ENCODE measurements around the gene MISP. TPM values are rescaled to one million over a fixed set of nuclear protein-coding genes. Genes with fewer than 3 reads are reported as not detected.
A peak's percentile ranks its signal among the peaks of the same experiment; 100 is the strongest.

MISP gene
- total RNA-seq, 4 donors from 2014 or later = 197 to 501 (median 402) TPM

DNA sequence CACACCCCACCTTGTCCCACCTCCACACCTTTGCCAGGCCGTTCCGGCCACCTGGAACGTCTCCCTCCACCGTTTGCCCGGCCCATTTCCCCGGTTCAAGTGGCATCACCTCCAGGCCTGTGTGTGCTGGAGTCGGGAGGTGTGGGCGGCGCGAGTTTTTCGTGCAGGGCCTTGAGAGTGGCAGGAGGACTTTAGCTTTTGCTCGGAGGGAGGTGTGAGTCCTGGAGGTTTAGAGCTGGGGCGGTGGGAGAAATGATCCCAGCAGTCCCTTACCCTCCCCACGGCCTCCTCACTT lies 46.5 kb upstream of the MISP start:
- 18% methylated on average over 14 of the region's 14 CpGs; no CpG with 5 or more reads in 1 of the 2 donors for whole genome bisulfite sequencing, 2 donors (ENCODE audit: low coverage in 1 of 2)
- no peak for DNase-seq
- Histone ChIP-seq H3K4me1 (peaks cover 0 to 16% (median 3%) of the 10 kb centered on the region in 4 donors), H3K9me3 (no peaks in the 10 kb centered on the region), H3K36me3 (no peaks in the 10 kb centered on the region), H3K27me3 (peaks cover 64% of the 10 kb centered on the region), H3K27ac (no peak overlapping the region), H3K4me3 (no peak overlapping the region)
- in situ Hi-C loops (cut with MboI; ENCODE audit: low pct_ligation_motif_present in 1 of 4, low pct_unique_long_range_greater_than_20kb in 1 of 4, low sequenced_read_pairs in 3 of 4) = no loop called here
- no peak for TF ChIP-seq EP300 (IDR thresholded peaks at IDR 0.05; ENCODE audit: low read depth)
- TF ChIP-seq, protein P1, sequence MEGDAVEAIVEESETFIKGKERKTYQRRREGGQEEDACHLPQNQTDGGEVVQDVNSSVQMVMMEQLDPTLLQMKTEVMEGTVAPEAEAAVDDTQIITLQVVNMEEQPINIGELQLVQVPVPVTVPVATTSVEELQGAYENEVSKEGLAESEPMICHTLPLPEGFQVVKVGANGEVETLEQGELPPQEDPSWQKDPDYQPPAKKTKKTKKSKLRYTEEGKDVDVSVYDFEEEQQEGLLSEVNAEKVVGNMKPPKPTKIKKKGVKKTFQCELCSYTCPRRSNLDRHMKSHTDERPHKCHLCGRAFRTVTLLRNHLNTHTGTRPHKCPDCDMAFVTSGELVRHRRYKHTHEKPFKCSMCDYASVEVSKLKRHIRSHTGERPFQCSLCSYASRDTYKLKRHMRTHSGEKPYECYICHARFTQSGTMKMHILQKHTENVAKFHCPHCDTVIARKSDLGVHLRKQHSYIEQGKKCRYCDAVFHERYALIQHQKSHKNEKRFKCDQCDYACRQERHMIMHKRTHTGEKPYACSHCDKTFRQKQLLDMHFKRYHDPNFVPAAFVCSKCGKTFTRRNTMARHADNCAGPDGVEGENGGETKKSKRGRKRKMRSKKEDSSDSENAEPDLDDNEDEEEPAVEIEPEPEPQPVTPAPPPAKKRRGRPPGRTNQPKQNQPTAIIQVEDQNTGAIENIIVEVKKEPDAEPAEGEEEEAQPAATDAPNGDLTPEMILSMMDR (IDR thresholded peaks at IDR 0.05) = no peak
- TF ChIP-seq POLR2A (IDR thresholded peaks at IDR 0.05) = no peak
- TF ChIP-seq POLR2AphosphoS5 (IDR thresholded peaks at IDR 0.05) = no peak
- intact Hi-C loops (cut with DNase I; ENCODE audit: low total_unique reads) = no loop called here

DNA sequence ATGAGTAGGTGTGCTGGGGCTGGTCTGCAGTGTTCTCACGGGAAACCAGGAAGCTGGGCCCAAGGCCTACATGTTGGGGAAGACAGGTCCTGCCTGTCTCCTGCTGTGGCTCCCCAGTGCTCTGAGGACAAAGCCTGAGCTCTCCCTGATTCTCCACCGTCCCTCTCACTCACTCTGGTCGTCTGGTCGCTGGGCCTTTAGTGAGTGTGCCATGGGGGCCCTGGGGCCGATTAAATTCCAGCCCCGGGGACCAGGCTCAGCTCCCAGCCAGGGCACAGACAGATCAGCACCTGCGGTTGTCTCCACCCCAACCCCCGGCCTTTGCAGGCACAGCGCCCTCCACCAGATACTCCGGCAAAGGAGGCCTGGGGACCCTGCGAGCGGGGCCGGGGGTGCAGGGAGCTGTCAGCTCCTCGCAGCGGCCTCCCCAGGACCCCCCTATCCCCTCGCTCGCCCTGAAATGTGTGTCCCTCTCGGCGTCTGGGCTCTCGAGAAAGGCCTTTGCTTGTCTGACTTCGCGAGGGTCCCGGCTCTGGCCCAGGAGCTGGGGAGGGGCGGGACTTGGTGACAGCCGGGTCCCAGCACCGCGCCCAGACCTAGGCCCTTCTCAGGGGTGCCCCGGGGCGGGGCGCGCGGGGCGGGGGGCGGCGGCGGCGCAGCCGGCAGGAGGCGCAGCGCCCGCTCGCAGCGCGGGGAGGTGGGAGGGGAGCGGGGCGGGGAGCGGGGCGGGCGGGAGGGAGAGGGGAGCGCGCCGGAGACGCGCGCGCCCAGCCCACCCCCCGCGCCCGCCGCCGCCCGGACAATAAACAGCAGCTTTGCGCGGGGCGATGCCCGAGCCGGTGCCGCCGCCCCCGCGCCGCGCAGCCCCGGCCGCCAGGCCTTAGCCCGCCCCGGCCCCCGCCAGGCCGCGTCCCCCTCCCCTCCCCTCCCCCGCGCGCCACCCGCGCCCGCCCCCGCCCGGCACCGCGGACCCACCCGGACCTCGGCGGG lies 42.5 kb upstream of the MISP start, which contains the start of gene PALM:
Gene PALM, plus strand, starts transcription at position 782 of the 990 bp plus-strand sequence. CDS start 212 bp downstream, outside the sequence.
- Histone ChIP-seq H3K27me3 (peaks cover 87% of the 10 kb centered on the region), H3K4me1 (peaks cover 0 to 26% (median 9%) of the 10 kb centered on the region in 4 donors), H3K36me3 (no peaks in the 10 kb centered on the region), H3K4me3 (peak within 1 kb of the TSS; percentile 48 to 65 (median 61)), H3K9me3 (no peaks in the 10 kb centered on the region), H3K27ac (peak within 1 kb of the TSS; percentile 70 to 84 (median 78))
- 21% methylated on average over 22 of the region's 93 CpGs; no CpG with 5 or more reads in 1 of the 2 donors for WGBS, 2 donors (ENCODE audit: low coverage in 1 of 2)
- in situ Hi-C loops (cut with MboI; ENCODE audit: low pct_ligation_motif_present in 1 of 4, low pct_unique_long_range_greater_than_20kb in 1 of 4, low sequenced_read_pairs in 3 of 4) = no loop called here
- TF ChIP-seq, protein P1 (IDR thresholded peaks at IDR 0.05) = peak in 2 of 5 experiments; percentile 14
- no peak for TF ChIP-seq POLR2A (IDR thresholded peaks at IDR 0.05)
- no peak for DNase-seq
- intact Hi-C loops (cut with DNase I; ENCODE audit: low total_unique reads) = no loop called here

DNA sequence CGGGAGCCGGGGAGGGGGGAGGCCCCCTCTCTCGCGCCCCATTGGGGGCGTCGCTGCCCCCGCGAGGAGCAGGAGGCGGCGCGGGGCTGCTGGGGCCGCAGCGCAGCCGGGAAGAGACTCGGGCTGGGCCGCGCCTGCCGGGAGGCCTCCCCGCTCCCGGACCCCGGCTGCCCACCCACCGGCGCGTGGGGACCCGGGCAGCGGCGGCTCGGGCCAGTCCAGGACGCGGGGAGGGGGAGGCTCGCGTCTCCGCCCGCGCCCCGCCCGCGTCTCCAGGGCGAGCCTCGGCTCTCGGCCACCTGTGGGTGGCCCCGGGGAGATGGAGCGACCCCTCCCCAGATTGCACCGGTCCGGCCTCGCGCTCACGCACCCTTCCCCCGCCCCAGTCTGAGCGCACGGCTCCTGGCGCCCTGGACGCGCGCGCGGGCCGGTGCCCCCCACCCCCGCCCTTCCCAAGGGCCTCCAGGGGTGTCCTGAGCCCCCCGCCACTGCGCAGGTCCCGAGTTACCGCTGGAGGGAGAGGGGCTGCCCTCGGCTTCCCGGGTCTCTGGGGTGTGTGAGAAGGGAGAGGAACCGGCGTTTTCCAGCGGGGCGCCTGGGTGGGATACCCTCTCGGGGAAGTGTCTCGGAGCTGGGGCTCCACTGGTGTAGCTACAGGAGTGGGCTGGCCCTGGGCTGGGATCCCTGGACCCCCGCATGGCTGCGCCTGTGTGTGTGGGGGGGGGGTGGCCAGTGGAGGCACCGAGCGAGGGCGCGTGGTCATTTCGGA lies 41.5 kb upstream of the MISP start:
- H3K36me3 ChIP-seq = no peaks in the 10 kb centered on the region
- H3K27me3 ChIP-seq = peaks cover 80% of the 10 kb centered on the region
- DNase-seq = no peak
- H3K27ac ChIP-seq = peak overlapping the region; percentile 70 to 84 (median 76)
- no peaks in the 10 kb centered on the region for H3K9me3 ChIP-seq
- peak overlapping the region; percentile 48 to 65 (median 61) for H3K4me3 ChIP-seq
- WGBS, 2 donors (ENCODE audit: low coverage in 1 of 2) = 11% methylated on average over 14 of the region's 78 CpGs; no CpG with 5 or more reads in 1 of the 2 donors
- intact Hi-C loops (cut with DNase I; ENCODE audit: low total_unique reads) (no loop called here), in situ Hi-C loops (cut with MboI; ENCODE audit: low pct_ligation_motif_present in 1 of 4, low pct_unique_long_range_greater_than_20kb in 1 of 4, low sequenced_read_pairs in 3 of 4) (no loop called here)
- peaks cover 0 to 24% (median 9%) of the 10 kb centered on the region in 4 donors for H3K4me1 ChIP-seq
- TF ChIP-seq POLR2AphosphoS5 (IDR thresholded peaks at IDR 0.05) = no peak
- TF ChIP-seq EP300 (IDR thresholded peaks at IDR 0.05; ENCODE audit: low read depth) = no peak
- TF ChIP-seq, protein P1 (IDR thresholded peaks at IDR 0.05) = no peak
- no peak for TF ChIP-seq POLR2A (IDR thresholded peaks at IDR 0.05)

Measured in transverse colon (tissue), 4 donors.